Duodenal mucosa (tissue), 2 donors: ENCODE data around the gene STON2.
"Not testable (repeated sequence)": the region's sequence is repeated elsewhere in the genome, so short reads cannot be mapped to it uniquely, and the experiment has no call there.

Source experiments
- H3K27ac ChIP-seq: one replicate; pipeline ENCODE4 v1.7.0; 2013; ENCODE audit warnings: low read depth, low read length
- H3K27me3 ChIP-seq, 2 donors: one replicate each; pipeline ENCODE4 v1.7.0; 2013; ENCODE audit warnings: low read length in 2 of 2, control low read depth in 1 of 2; ENCODE audit not compliant: insufficient read depth in 2 of 2, control insufficient read depth in 1 of 2
- H3K36me3 ChIP-seq, 2 donors: one replicate each; pipeline ENCODE4 v1.7.0; 2013; ENCODE audit warnings: low read length in 2 of 2, control low read depth in 1 of 2; ENCODE audit not compliant: insufficient read depth in 2 of 2, control insufficient read depth in 1 of 2
- H3K4me1 ChIP-seq, 2 donors: one replicate each; pipeline ENCODE4 v1.7.0; 2013; ENCODE audit warnings: low read length in 2 of 2, control low read depth in 1 of 2; ENCODE audit not compliant: insufficient read depth in 2 of 2, control insufficient read depth in 1 of 2
- H3K4me3 ChIP-seq, 2 donors: one replicate each; pipeline ENCODE4 v1.7.0; 2013; ENCODE audit warnings: low read length in 2 of 2, low read depth in 1 of 2
- H3K9ac ChIP-seq, 2 donors: one replicate each; pipeline ENCODE4 v1.7.0; 2013; ENCODE audit warnings: low read length in 2 of 2, low read depth in 1 of 2
- H3K9me3 ChIP-seq, 2 donors: one replicate each; pipeline ENCODE4 v1.7.0; 2013; ENCODE audit warnings: low read length in 2 of 2, control low read depth in 1 of 2; ENCODE audit not compliant: control insufficient read depth in 1 of 2

Gene STON2

DNA sequence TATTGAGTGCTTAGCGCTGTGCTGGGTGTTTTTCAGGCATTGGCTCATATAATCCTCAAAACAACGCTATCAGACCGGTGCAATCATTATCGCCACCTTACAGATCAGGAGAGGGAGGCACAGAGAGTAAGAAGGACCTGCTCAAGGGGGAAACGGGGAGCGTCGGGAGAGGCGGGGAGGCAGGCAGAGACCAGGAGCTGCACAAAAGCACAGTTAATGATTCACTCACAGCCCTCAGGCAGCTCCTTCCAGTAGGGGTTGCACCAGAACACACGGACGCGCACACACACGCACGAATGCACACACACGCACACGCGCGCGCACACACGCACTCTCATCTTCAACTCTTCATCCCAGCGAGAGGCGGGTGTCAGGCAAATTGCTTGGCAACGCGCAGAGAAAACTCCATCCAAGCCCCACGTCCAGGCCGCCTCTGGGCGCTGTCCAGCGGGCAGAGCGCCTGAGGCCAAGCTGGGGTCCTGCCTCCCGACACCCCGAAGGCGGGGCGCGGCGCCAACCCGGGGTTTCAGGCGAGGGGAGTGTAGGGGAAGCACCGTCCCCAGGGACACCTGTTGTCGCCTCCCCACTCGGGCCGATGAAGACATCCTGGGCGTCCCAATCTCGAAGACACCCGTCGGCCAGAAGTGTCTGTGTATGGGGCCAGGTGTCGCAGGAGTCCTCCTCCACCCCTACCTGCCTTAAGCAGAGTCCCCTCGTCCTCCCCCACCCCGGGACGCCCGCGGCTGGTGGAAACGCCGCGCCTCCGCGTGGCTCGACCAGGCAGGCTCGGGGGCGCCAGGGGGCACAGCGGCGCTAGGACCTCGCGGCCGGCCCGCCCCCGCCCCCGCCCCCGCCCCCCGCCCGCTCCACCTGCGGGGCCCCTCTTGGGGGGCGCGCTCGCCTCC is 35.5 kb upstream of the STON2 start:
- no peaks in the 10 kb centered on the region for H3K36me3 ChIP-seq
- H3K9ac ChIP-seq = peak overlapping the region; percentile 26 to 32
- no peak overlapping the region for H3K27ac ChIP-seq

GRCh38 chr14:81435048-81435390 is 34.9 kb upstream of the STON2 start:
- peak overlapping the region in 1 of 2 donors; percentile 26 for H3K9ac ChIP-seq
- H3K9me3 ChIP-seq = no peaks in the 10 kb centered on the region
- peaks cover 11 to 20% of the 10 kb centered on the region in 2 donors for H3K27me3 ChIP-seq
- H3K4me3 ChIP-seq = peak overlapping the region; percentile 69 to 70
- H3K36me3 ChIP-seq = no peaks in the 10 kb centered on the region
- H3K4me1 ChIP-seq = peaks cover 7 to 20% of the 10 kb centered on the region in 2 donors
- no peak overlapping the region for H3K27ac ChIP-seq

More for the DNA sequence above, 35.5 kb upstream of the STON2 start:
- peaks cover 7 to 20% of the 10 kb centered on the region in 2 donors for H3K4me1 ChIP-seq
- peaks cover 11 to 20% of the 10 kb centered on the region in 2 donors for H3K27me3 ChIP-seq
- H3K4me3 ChIP-seq = peak overlapping the region; percentile 69 to 70
- no peaks in the 10 kb centered on the region for H3K9me3 ChIP-seq

- peaks cover 7 to 20% of the 10 kb centered on the region in 2 donors for H3K4me1 ChIP-seq
- H3K9me3 ChIP-seq = no peaks in the 10 kb centered on the region
- H3K36me3 ChIP-seq = no peaks in the 10 kb centered on the region
- H3K27ac ChIP-seq = no peak overlapping the region
- H3K27me3 ChIP-seq = peaks cover 11 to 20% of the 10 kb centered on the region in 2 donors
- H3K9ac ChIP-seq = no peak overlapping the region
- no peak overlapping the region for H3K4me3 ChIP-seq
These were observed 34.1 kb upstream of the STON2 start for GRCh38 chr14:81434230-81434629.

GRCh38 chr14:81433378-81433777 is 33.3 kb upstream of the STON2 start:
- H3K36me3 ChIP-seq = no peaks in the 10 kb centered on the region
- no peak overlapping the region for H3K9ac ChIP-seq
- H3K27me3 ChIP-seq = peaks cover 11% of the 10 kb centered on the region in 2 donors
- H3K4me1 ChIP-seq = peaks cover 7 to 20% of the 10 kb centered on the region in 2 donors
- no peaks in the 10 kb centered on the region for H3K9me3 ChIP-seq
- H3K27ac ChIP-seq = no peak overlapping the region
- H3K4me3 ChIP-seq = no peak overlapping the region

GRCh38 chr14:81432219-81432661 is 32.1 kb upstream of the STON2 start:
- Histone ChIP-seq H3K4me1 (peaks cover 15 to 24% of the 10 kb centered on the region in 2 donors), H3K9me3 (no peaks in the 10 kb centered on the region), H3K36me3 (no peaks in the 10 kb centered on the region), H3K27me3 (peaks cover 10 to 11% of the 10 kb centered on the region in 2 donors), H3K27ac (no peak overlapping the region), H3K9ac (no peak overlapping the region), H3K4me3 (no peak overlapping the region)

GRCh38 chr14:81430235-81430634 is 30.1 kb upstream of the STON2 start:
- Histone ChIP-seq H3K27me3 (peaks cover 4 to 5% of the 10 kb centered on the region in 2 donors), H3K36me3 (no peaks in the 10 kb centered on the region), H3K4me3 (no peak overlapping the region), H3K4me1 (peaks cover 9% of the 10 kb centered on the region in 2 donors), H3K9me3 (no peaks in the 10 kb centered on the region), H3K27ac (no peak overlapping the region), H3K9ac (no peak overlapping the region)

DNA sequence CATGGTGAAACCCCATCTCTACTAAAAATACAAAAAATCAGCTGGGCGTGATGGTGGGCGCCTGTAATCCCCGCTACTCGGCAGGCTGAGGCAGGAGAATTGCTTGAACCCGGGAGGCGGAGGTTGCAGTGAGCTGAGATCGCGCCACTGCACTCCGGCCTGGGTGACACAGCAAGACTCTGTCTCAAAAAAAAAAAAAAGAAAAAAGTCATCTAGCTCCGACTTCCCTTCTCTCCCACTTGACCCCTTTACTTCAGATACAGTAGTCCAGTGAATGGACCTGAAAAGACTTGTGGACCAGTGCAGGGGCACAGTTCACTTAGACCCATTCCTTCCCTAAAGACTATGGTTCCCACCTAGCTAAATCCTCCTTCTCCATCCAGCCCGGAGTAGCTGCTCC is 29.6 kb upstream of the STON2 start:
- H3K9ac ChIP-seq, H3K36me3 ChIP-seq, H3K4me3 ChIP-seq, H3K9me3 ChIP-seq, H3K4me1 ChIP-seq, H3K27me3 ChIP-seq, H3K27ac ChIP-seq: not testable (repeated sequence)

- peaks cover 0 to 4% of the 10 kb centered on the region in 2 donors for H3K27me3 ChIP-seq
- H3K4me3 ChIP-seq = no peak overlapping the region
- H3K36me3 ChIP-seq = no peaks in the 10 kb centered on the region
- H3K9ac ChIP-seq = no peak overlapping the region
- H3K27ac ChIP-seq = no peak overlapping the region
- no peaks in the 10 kb centered on the region for H3K9me3 ChIP-seq
- H3K4me1 ChIP-seq = peaks cover 8% of the 10 kb centered on the region in 2 donors
These were observed 28.9 kb upstream of the STON2 start for GRCh38 chr14:81429028-81429427.

- Histone ChIP-seq H3K27me3 (no peaks in the 10 kb centered on the region), H3K4me3 (peak overlapping the region in 1 of 2 donors; percentile 7), H3K36me3 (no peaks in the 10 kb centered on the region), H3K9ac (no peak overlapping the region), H3K9me3 (no peaks in the 10 kb centered on the region), H3K27ac (no peak overlapping the region), H3K4me1 (peaks cover 8% of the 10 kb centered on the region in 2 donors)
These were observed 27.4 kb upstream of the STON2 start for GRCh38 chr14:81427348-81428058.

- H3K4me3 ChIP-seq = no peak overlapping the region
These were observed 23.4 kb upstream of the STON2 start for GRCh38 chr14:81423504-81423903.

More at GRCh38 chr14:81423504-81423903, 23.4 kb upstream of the STON2 start:
- H3K27me3 ChIP-seq = no peaks in the 10 kb centered on the region
- H3K4me1 ChIP-seq = peaks cover 8% of the 10 kb centered on the region in 2 donors
- no peak overlapping the region for H3K9ac ChIP-seq
- H3K36me3 ChIP-seq = no peaks in the 10 kb centered on the region
- H3K27ac ChIP-seq = no peak overlapping the region
- no peaks in the 10 kb centered on the region for H3K9me3 ChIP-seq
